Neuronal stem cell (in vitro differentiated cells): ENCODE measurements around the gene ABCB7.

Experiments used
- DNase-seq: peaks from one replicate; pipeline ENCODE4 v3.0.0-alpha.2; 2013; ENCODE audit warnings: low spot score
- H2AFZ ChIP-seq: one replicate; pipeline ENCODE4 v1.6.1; 2013; ENCODE audit warnings: mild to moderate bottlenecking, low read length, inconsistent platforms
- H2AK5ac ChIP-seq: 2 replicates; pipeline ENCODE4 v1.6.1; 2013; ENCODE audit warnings: low read depth, mild to moderate bottlenecking, inconsistent platforms, low read length, moderate library complexity, mixed read lengths
- H2BK120ac ChIP-seq: 2 replicates; pipeline ENCODE4 v1.6.1; 2013; ENCODE audit warnings: low read depth, mild to moderate bottlenecking, inconsistent platforms, low read length, moderate library complexity, mixed read lengths
- H2BK12ac ChIP-seq: one replicate; pipeline ENCODE4 v1.6.1; 2013; ENCODE audit warnings: low read length, inconsistent platforms
- H2BK15ac ChIP-seq: 2 replicates; pipeline ENCODE4 v1.6.1; 2013; ENCODE audit warnings: mild to moderate bottlenecking, low read length, inconsistent platforms, mixed read lengths
- H2BK5ac ChIP-seq: one replicate; pipeline ENCODE4 v1.6.1; 2013; ENCODE audit warnings: inconsistent platforms, mild to moderate bottlenecking, low read length, moderate library complexity
- H3K14ac ChIP-seq: one replicate; pipeline ENCODE4 v1.6.1; 2013; ENCODE audit warnings: low read length, inconsistent platforms
- H3K18ac ChIP-seq: 2 replicates; pipeline ENCODE4 v1.6.1; 2013; ENCODE audit warnings: low read length, inconsistent platforms
- H3K23ac ChIP-seq: 2 replicates; pipeline ENCODE4 v1.6.1; 2013; ENCODE audit warnings: low read depth, mild to moderate bottlenecking, mixed read lengths, low read length, inconsistent platforms; ENCODE audit not compliant: poor library complexity
- H3K27ac ChIP-seq: replicated peaks from 3 replicates; pipeline ENCODE4 v1.5.1; 2013; ENCODE audit warnings: low read length, inconsistent platforms
- H3K27me3 ChIP-seq, 3 experiments: 2 replicates each; pipeline ENCODE4 v1.6.1; 2013; ENCODE audit warnings: low read length in 3 of 3, mild to moderate bottlenecking in 2 of 3, inconsistent platforms in 1 of 3, low read depth in 1 of 3, mixed read lengths in 1 of 3, moderate library complexity in 1 of 3; ENCODE audit not compliant: control insufficient read depth in 3 of 3, insufficient read depth in 3 of 3
- H3K36me3 ChIP-seq, 2 donors: replicated peaks in 1 of 2; 2 replicates each; pipeline ENCODE4 v1.6.1; 2013; ENCODE audit warnings: low read length in 2 of 2; ENCODE audit not compliant: control insufficient read depth in 2 of 2, insufficient read depth in 2 of 2
- H3K4ac ChIP-seq: 2 replicates; pipeline ENCODE4 v1.6.1; 2013; ENCODE audit warnings: inconsistent platforms, mild to moderate bottlenecking, low read length, moderate library complexity
- H3K4me1 ChIP-seq, 2 donors: 1 replicate in 1 of 2; 2 replicates in 1 of 2; pipeline ENCODE4 v1.6.1; 2013; ENCODE audit warnings: low read length in 2 of 2, low read depth in 1 of 2; ENCODE audit not compliant: control insufficient read depth in 2 of 2, insufficient read depth in 1 of 2
- H3K4me2 ChIP-seq: one replicate; pipeline ENCODE4 v1.6.1; 2013; ENCODE audit warnings: mild to moderate bottlenecking, low read length, inconsistent platforms; ENCODE audit not compliant: insufficient read depth, poor library complexity, severe bottlenecking
- H3K4me3 ChIP-seq, 2 donors: 2 replicates each; pipeline ENCODE4 v1.5.1; 2013; ENCODE audit warnings: low read length in 2 of 2, mild to moderate bottlenecking in 2 of 2, inconsistent platforms in 1 of 2, moderate library complexity in 1 of 2
- H3K79me1 ChIP-seq: one replicate; pipeline ENCODE4 v1.6.1; 2013; ENCODE audit warnings: low read depth, mild to moderate bottlenecking, inconsistent platforms, low read length, moderate library complexity
- H3K9ac ChIP-seq: one replicate; pipeline ENCODE4 v1.6.1; 2013; ENCODE audit warnings: mild to moderate bottlenecking, low read depth, low read length, inconsistent platforms; ENCODE audit not compliant: poor library complexity
- H3K9me3 ChIP-seq, 2 donors: replicated peaks in 1 of 2; 2 replicates each; pipeline versions ENCODE3 to v1.6.1; 2013; ENCODE audit warnings: low read length in 2 of 2, mild to moderate bottlenecking in 2 of 2, inconsistent platforms in 1 of 2, low read depth in 1 of 2, mixed read lengths in 1 of 2, moderate library complexity in 1 of 2; ENCODE audit not compliant: control insufficient read depth in 2 of 2, insufficient read depth in 1 of 2
- H4K8ac ChIP-seq: one replicate; pipeline ENCODE4 v1.6.1; 2013; ENCODE audit warnings: low read depth, mild to moderate bottlenecking, inconsistent platforms, low read length, moderate library complexity
- H4K91ac ChIP-seq: one replicate; pipeline ENCODE4 v1.6.1; 2013; ENCODE audit warnings: low read length, low read depth, mild to moderate bottlenecking, inconsistent platforms; ENCODE audit not compliant: poor library complexity
- WGBS, 2 donors: extraction: QIAGEN DNeasy Blood & Tissue Kit; methylation state at CpG; one replicate each; pipeline ENCODE4 v1.1.7; 2013; ENCODE audit warnings: missing lambda C conversion rate in 2 of 2, mixed read lengths in 1 of 2; ENCODE audit not compliant: insufficient read length in 2 of 2, insufficient replicate concordance in 1 of 2; ENCODE audit errors: extremely low coverage in 2 of 2; 5-methylcytosine and 5-hydroxymethylcytosine counted together

Gene ABCB7

DNA sequence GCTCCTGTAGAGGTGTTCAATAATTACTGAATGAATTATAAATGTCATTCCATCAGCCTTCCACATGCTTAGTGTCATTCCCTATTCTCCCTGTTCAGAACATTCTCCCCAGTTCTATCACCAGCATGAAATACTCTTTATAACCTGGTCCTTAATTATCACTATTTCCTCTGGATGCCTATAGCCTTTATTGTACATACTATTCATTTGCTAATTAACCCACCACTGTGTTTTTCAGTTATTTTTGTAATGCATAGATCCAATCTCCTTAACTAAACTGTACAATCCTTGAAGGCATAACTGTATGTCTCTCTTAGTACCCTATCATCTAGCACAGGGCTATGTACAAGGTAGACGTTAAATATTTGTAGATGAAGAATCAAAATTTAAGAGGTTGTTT, 1.2 kb downstream of the ABCB7 start:
- H3K27me3 ChIP-seq: no peaks in the 10 kb centered on the region
- no peak overlapping the region for H2AFZ ChIP-seq
- no peak overlapping the region for H3K18ac ChIP-seq
- no peak overlapping the region for H4K8ac ChIP-seq
- no peak overlapping the region for H3K27ac ChIP-seq
- no peak overlapping the region for H3K4ac ChIP-seq
- no peak overlapping the region for H2BK5ac ChIP-seq
- DNase-seq: no peak
- H3K4me2 ChIP-seq: no peak overlapping the region
- H3K23ac ChIP-seq: no peak overlapping the region
- no peak overlapping the region for H4K91ac ChIP-seq
- peaks cover 0 to 2% of the 10 kb centered on the region in 2 donors for H3K36me3 ChIP-seq
- H3K14ac ChIP-seq: no peak overlapping the region
- H3K79me1 ChIP-seq: no peaks in the 10 kb centered on the region
- no peaks in the 10 kb centered on the region for H3K4me1 ChIP-seq
- H3K4me3 ChIP-seq: peak overlapping the region in 1 of 2 donors; percentile 73
- no peak overlapping the region for H2AK5ac ChIP-seq
- no peak overlapping the region for H2BK120ac ChIP-seq
- H2BK15ac ChIP-seq: no peak overlapping the region
- H3K9ac ChIP-seq: no peak overlapping the region
- H2BK12ac ChIP-seq: no peak overlapping the region
- no CpG with 5 or more reads among the region's 1 CpG for WGBS, 2 donors
- no peaks in the 10 kb centered on the region for H3K9me3 ChIP-seq

DNA sequence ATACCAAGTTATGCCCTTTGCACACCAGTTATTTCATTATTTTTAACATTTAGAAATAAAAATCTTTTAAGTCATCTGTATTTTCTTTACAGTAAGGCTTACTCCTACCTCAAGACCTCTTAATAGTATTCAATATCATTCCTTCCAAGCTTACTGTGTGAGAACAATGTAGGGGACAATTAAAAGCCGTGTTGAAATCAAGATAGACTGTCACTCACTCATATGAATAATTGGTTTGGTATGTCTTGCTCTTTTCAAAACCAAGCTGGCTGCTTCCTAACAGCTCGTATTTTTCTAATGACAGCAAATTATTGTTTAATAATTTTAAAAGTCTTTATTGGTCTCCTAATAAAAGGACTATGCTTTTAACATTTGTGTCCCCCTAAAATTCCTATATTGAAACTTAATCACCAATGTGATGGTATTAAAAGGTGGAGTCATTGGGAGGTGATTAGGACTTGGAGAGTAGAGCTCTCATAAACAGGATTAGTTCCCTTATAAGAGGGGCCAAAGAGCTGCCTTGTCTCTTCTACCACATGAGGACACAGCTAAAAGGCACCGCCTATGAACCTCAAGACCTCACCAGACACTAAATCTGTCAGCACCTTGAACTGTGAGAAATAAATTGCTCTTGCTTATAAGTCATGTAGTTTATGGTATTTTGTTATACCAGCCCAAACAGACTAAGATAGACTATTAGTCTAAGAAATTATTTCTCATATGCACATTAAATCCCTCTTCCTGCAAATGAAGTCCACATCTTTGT, 4.1 kb downstream of the ABCB7 start:
- H3K23ac ChIP-seq: no peak overlapping the region
- no peak overlapping the region for H2BK120ac ChIP-seq
- no peak for DNase-seq
- H2AK5ac ChIP-seq: no peak overlapping the region
- no peak overlapping the region for H3K4me3 ChIP-seq
- no peaks in the 10 kb centered on the region for H3K27me3 ChIP-seq
- no peak overlapping the region for H3K4me2 ChIP-seq
- H3K9ac ChIP-seq: no peak overlapping the region
- no peaks in the 10 kb centered on the region for H3K4me1 ChIP-seq
- H2BK5ac ChIP-seq: no peak overlapping the region
- no peak overlapping the region for H2BK12ac ChIP-seq
- no peak overlapping the region for H3K27ac ChIP-seq
- H2BK15ac ChIP-seq: no peak overlapping the region
- no peak overlapping the region for H2AFZ ChIP-seq
- no peak overlapping the region for H3K14ac ChIP-seq
- H3K4ac ChIP-seq: no peak overlapping the region
- WGBS, 2 donors: no CpG with 5 or more reads among the region's 3 CpGs
- peaks cover 0 to 2% of the 10 kb centered on the region in 2 donors for H3K36me3 ChIP-seq
- H3K79me1 ChIP-seq: no peaks in the 10 kb centered on the region
- H3K9me3 ChIP-seq: peaks cover 0 to 3% of the 10 kb centered on the region in 2 donors
- no peak overlapping the region for H3K18ac ChIP-seq
- H4K8ac ChIP-seq: no peak overlapping the region
- H4K91ac ChIP-seq: no peak overlapping the region

- Histone ChIP-seq H3K9ac (no peak overlapping the region), H3K79me1 (no peaks in the 10 kb centered on the region), H3K36me3 (peaks cover 0 to 2% of the 10 kb centered on the region in 2 donors), H3K23ac (no peak overlapping the region), H2BK5ac (no peak overlapping the region), H3K4me3 (no peak overlapping the region), H2BK120ac (no peak overlapping the region), H4K91ac (no peak overlapping the region), H3K14ac (no peak overlapping the region), H4K8ac (no peak overlapping the region), H3K9me3 (peaks cover 0 to 3% of the 10 kb centered on the region in 2 donors), H3K18ac (no peak overlapping the region), H3K4me1 (no peaks in the 10 kb centered on the region), H2BK15ac (no peak overlapping the region), H3K27ac (no peak overlapping the region), H2BK12ac (no peak overlapping the region), H3K4ac (no peak overlapping the region), H2AK5ac (no peak overlapping the region), H3K4me2 (no peak overlapping the region), H2AFZ (no peak overlapping the region), H3K27me3 (no peaks in the 10 kb centered on the region)
- no peak for DNase-seq
- WGBS, 2 donors: no CpG with 5 or more reads among the region's 1 CpG
Observed at GRCh38 chrX:75149654-75150053, 6.4 kb downstream of the ABCB7 start.

DNA sequence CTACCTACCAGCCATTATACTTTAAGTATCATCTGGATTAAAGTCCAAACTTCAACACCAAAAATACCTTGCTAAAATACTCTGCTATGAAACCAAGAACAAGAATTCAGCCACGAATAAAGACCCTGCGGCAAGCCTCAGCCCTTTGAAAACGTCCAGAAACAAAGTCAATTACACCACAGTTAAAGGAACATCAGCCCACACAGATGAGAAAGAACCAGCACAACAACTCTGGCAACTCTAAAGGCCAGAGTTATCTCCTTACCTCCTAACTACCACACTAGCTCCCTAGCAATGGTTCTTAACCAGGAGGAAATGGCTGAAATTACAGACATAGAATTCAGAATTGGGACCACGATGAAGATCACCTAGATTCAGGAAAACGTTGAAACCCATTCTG, 23.4 kb downstream of the ABCB7 start:
- no peak overlapping the region for H2BK120ac ChIP-seq
- no peak overlapping the region for H3K18ac ChIP-seq
- H4K8ac ChIP-seq: no peak overlapping the region
- no peaks in the 10 kb centered on the region for H3K9me3 ChIP-seq
- no peak overlapping the region for H2AFZ ChIP-seq
- no CpG with 5 or more reads among the region's 5 CpGs for WGBS, 2 donors
- H3K14ac ChIP-seq: no peak overlapping the region
- no peak overlapping the region for H2BK12ac ChIP-seq
- no peak for DNase-seq
- no peaks in the 10 kb centered on the region for H3K27me3 ChIP-seq
- H3K9ac ChIP-seq: no peak overlapping the region
- H2BK15ac ChIP-seq: no peak overlapping the region
- H2AK5ac ChIP-seq: no peak overlapping the region
- no peaks in the 10 kb centered on the region for H3K4me1 ChIP-seq
- no peak overlapping the region for H3K4me3 ChIP-seq
- no peak overlapping the region for H3K4me2 ChIP-seq
- no peak overlapping the region for H3K4ac ChIP-seq
- H3K23ac ChIP-seq: no peak overlapping the region
- H3K79me1 ChIP-seq: peaks cover 3% of the 10 kb centered on the region
- no peak overlapping the region for H3K27ac ChIP-seq
- no peak overlapping the region for H4K91ac ChIP-seq
- no peaks in the 10 kb centered on the region for H3K36me3 ChIP-seq
- no peak overlapping the region for H2BK5ac ChIP-seq
